SU-DHL-6 (cell line): ENCODE results near the gene S100A14.

ENCODE experiments used
- H2AFZ ChIP-seq: fragments of 200-600 bp; sonication (generic); 2 replicates; pipeline ENCODE4 v1.6.1; 2014; ENCODE audit warnings: low read depth, mild to moderate bottlenecking, moderate library complexity, mixed read lengths, antibody characterized with exemption, low read length; ENCODE audit not compliant: severe bottlenecking
- H3F3A ChIP-seq: fragments of 200-600 bp; shearing (Covaris generic); 2 replicates; pipeline ENCODE4 v1.6.0; 2016; ENCODE audit warnings: antibody characterized with exemption, mild to moderate bottlenecking; ENCODE audit not compliant: insufficient read depth
- H3K27ac ChIP-seq: fragments of 200-600 bp; sonication (generic); 2 replicates; pipeline ENCODE4 v1.5.1; 2016; ENCODE audit warnings: low read depth, mild to moderate bottlenecking, low read length, moderate library complexity, mixed read lengths
- H3K27me3 ChIP-seq: fragments of 200-600 bp; sonication (generic), shearing (Covaris generic); 2 replicates; pipeline ENCODE4 v1.6.0; 2014; ENCODE audit warnings: mild to moderate bottlenecking, low read length
- H3K36me3 ChIP-seq: fragments of 200-600 bp; sonication (generic); 2 replicates; pipeline ENCODE4 v1.6.1; 2014; ENCODE audit warnings: mild to moderate bottlenecking, low read length, mixed read lengths
- H3K4me2 ChIP-seq: fragments of 300-600, 200-600 bp; shearing (Covaris generic), sonication (generic); 2 replicates; pipeline ENCODE4 v1.6.0; 2014; ENCODE audit warnings: low read length, low read depth, mild to moderate bottlenecking; ENCODE audit not compliant: poor library complexity, severe bottlenecking
- H3K4me3 ChIP-seq: fragments of 200-600 bp; sonication (generic); 2 replicates; pipeline ENCODE4 v1.5.1; 2014; ENCODE audit warnings: antibody characterized with exemption, low read length, mild to moderate bottlenecking, mixed read lengths; ENCODE audit not compliant: insufficient read depth, poor library complexity, severe bottlenecking
- H3K79me2 ChIP-seq: fragments of 200-600 bp; sonication (generic); 2 replicates; pipeline ENCODE4 v1.6.1; 2014; ENCODE audit warnings: mild to moderate bottlenecking, low read length, moderate library complexity; ENCODE audit not compliant: insufficient read depth
- H3K9ac ChIP-seq: fragments of 200-600 bp; sonication (generic); 2 replicates; pipeline ENCODE4 v1.7.0; 2014; ENCODE audit warnings: mild to moderate bottlenecking, low read length
- H3K9me2 ChIP-seq: fragments of 200-600 bp; sonication (generic); replicated peaks from 2 replicates; pipeline ENCODE4 v1.6.1; 2014; ENCODE audit warnings: low read length; ENCODE audit not compliant: insufficient read depth
- H3K9me3 ChIP-seq: fragments of 200-600 bp; sonication (generic); 2 replicates; pipeline ENCODE4 v1.6.1; 2014; ENCODE audit warnings: low read length, mixed read lengths; ENCODE audit not compliant: insufficient read depth
- H4K20me1 ChIP-seq: fragments of 200-600 bp; sonication (generic); 2 replicates; pipeline ENCODE4 v1.6.1; 2014; ENCODE audit warnings: low read depth, mild to moderate bottlenecking, antibody characterized with exemption, low read length, moderate library complexity, mixed read lengths
- CTCF ChIP-seq: fragments of 200-600 bp; sonication (generic); IDR thresholded peaks from one replicate; pipeline ENCODE4 v1.5.1; 2017; ENCODE audit warnings: antibody characterized with exemption, mild to moderate bottlenecking, low read length, moderate library complexity; ENCODE audit not compliant: insufficient read depth, poor library complexity, severe bottlenecking
- EZH2phosphoT487 ChIP-seq: fragments of 200-600 bp; sonication (generic), shearing (Covaris generic); conservative IDR thresholded peaks from 2 replicates; pipeline ENCODE4 v1.6.1; 2018; ENCODE audit warnings: mild to moderate bottlenecking, antibody characterized with exemption, low read length, moderate library complexity, mixed read lengths

S100A14 gene

GRCh38 chr1:153613406-153613805 lies 2.7 kb downstream of the S100A14 start:
- no peaks in the 10 kb centered on the region for H3K27me3 ChIP-seq
- no peak overlapping the region for H3K27ac ChIP-seq
- H3K9ac ChIP-seq = no peak overlapping the region
- H2AFZ ChIP-seq = no peak overlapping the region
- no peaks in the 10 kb centered on the region for H3K36me3 ChIP-seq
- TF ChIP-seq EZH2phosphoT487 = no peak
- TF ChIP-seq CTCF = no peak
- no peak overlapping the region for H3K4me2 ChIP-seq
- no peaks in the 10 kb centered on the region for H3K9me2 ChIP-seq
- H3F3A ChIP-seq = no peaks in the 10 kb centered on the region
- H3K79me2 ChIP-seq = no peaks in the 10 kb centered on the region
- no peak overlapping the region for H3K4me3 ChIP-seq
- no peaks in the 10 kb centered on the region for H3K9me3 ChIP-seq
- no peaks in the 10 kb centered on the region for H4K20me1 ChIP-seq

- H3K4me2 ChIP-seq = no peak within 1 kb of the TSS
- no peak within 1 kb of the TSS for H3K27ac ChIP-seq
These were observed 3.3 kb downstream of the S100A14 start, which contains the start of gene S100A16 for GRCh38 chr1:153612755-153613331. TSS of gene S100A16 (minus strand) at chr1:153613137. CDS start at chr1:153608151, 4,986 bp downstream.

GRCh38 chr1:153612111-153612754 lies 3.9 kb downstream of the S100A14 start:
- Histone ChIP-seq H3F3A (no peaks in the 10 kb centered on the region), H3K9me2 (no peaks in the 10 kb centered on the region), H2AFZ (no peak overlapping the region), H3K79me2 (no peaks in the 10 kb centered on the region), H3K4me2 (no peak overlapping the region), H3K36me3 (no peaks in the 10 kb centered on the region), H3K27ac (no peak overlapping the region), H3K9me3 (no peaks in the 10 kb centered on the region), H3K9ac (no peak overlapping the region), H4K20me1 (no peaks in the 10 kb centered on the region), H3K27me3 (no peaks in the 10 kb centered on the region), H3K4me3 (no peak overlapping the region)
- TF ChIP-seq CTCF = no peak
- no peak for TF ChIP-seq EZH2phosphoT487

More at GRCh38 chr1:153612755-153613331, 3.3 kb downstream of the S100A14 start, which contains the start of gene S100A16:
- no peak within 1 kb of the TSS for H3K9ac ChIP-seq
- H4K20me1 ChIP-seq = no peaks in the 10 kb centered on the region
- TF ChIP-seq EZH2phosphoT487 = no peak
- no peak for TF ChIP-seq CTCF
- H3F3A ChIP-seq = no peaks in the 10 kb centered on the region
- H3K9me2 ChIP-seq = no peaks in the 10 kb centered on the region
- H3K79me2 ChIP-seq = no peaks in the 10 kb centered on the region
- no peak within 1 kb of the TSS for H3K4me3 ChIP-seq
- no peaks in the 10 kb centered on the region for H3K27me3 ChIP-seq
- no peaks in the 10 kb centered on the region for H3K36me3 ChIP-seq
- no peak within 1 kb of the TSS for H2AFZ ChIP-seq
- H3K9me3 ChIP-seq = no peaks in the 10 kb centered on the region
